Body of pancreas (tissue), 4 donors: ENCODE data around the gene C17orf67. TPM values are rescaled to one million over a fixed set of nuclear protein-coding genes. Genes with fewer than 3 reads are reported as not detected.
"Not testable (repeated sequence)": the region's sequence is repeated elsewhere in the genome, so short reads cannot be mapped to it uniquely, and the experiment has no call there.

Source experiments
- ATAC-seq: fragments of 150-250 bp; one replicate; pipeline ENCODE4 v1.9.1; 2016
- DNase-seq, 4 donors: peaks; one replicate each; pipeline ENCODE4 v3.0.0-alpha.2; 2019
- H3K27ac ChIP-seq, 4 donors: fragments of 200-600 bp; sonication (generic); 1 replicate in 3 of 4; 2 replicates in 1 of 4; pipeline versions ENCODE4 v1.5.1 to v1.6.1; 2016 to 2019; ENCODE audit warnings: mild to moderate bottlenecking in 1 of 4, mixed read lengths in 1 of 4, moderate library complexity in 1 of 4
- H3K27me3 ChIP-seq, 2 donors: fragments of 200-600 bp; sonication (generic); one replicate each; pipeline ENCODE4 v1.6.0; 2016; ENCODE audit warnings: mild to moderate bottlenecking in 1 of 2
- H3K36me3 ChIP-seq, 2 donors: fragments of 200-600 bp; sonication (generic); replicated peaks in 1 of 2; 2 replicates each; pipeline ENCODE4 v1.5.1; 2016; ENCODE audit warnings: low read depth in 2 of 2; ENCODE audit not compliant: insufficient read depth in 1 of 2
- H3K4me1 ChIP-seq: fragments of 200-600 bp; sonication (generic); one replicate; pipeline ENCODE4 v1.6.0; 2016
- H3K4me3 ChIP-seq, 2 donors: fragments of 200-600 bp; sonication (generic); 1 replicate in 1 of 2; 2 replicates in 1 of 2; pipeline ENCODE4 v1.5.1; 2016 to 2019
- H3K9me3 ChIP-seq, 3 donors: fragments of 200-600 bp; sonication (generic); 1 replicate in 2 of 3; 2 replicates in 1 of 3; pipeline ENCODE4 v1.5.1; 2016
- CTCF ChIP-seq, 7 experiments: fragments of 450-650 bp in 4 of 7; fragments of 200-600 bp in 3 of 7; sonication (generic) in 3 of 7; IDR thresholded peaks; one replicate each; pipeline ENCODE4 v1.5.1; 2016 to 2019; ENCODE audit warnings: antibody characterized with exemption in 7 of 7
- POLR2A ChIP-seq, 3 donors: fragments of 450-650 bp; IDR thresholded peaks; one replicate each; pipeline ENCODE4 v1.6.1; 2016; ENCODE audit warnings: antibody characterized with exemption in 3 of 3, mild to moderate bottlenecking in 2 of 3
- WGBS, 2 donors: methylation state at CpG; one replicate each; pipeline ENCODE4 v1.1.5; 2017; 5-methylcytosine and 5-hydroxymethylcytosine counted together
- intact Hi-C: fragments of 100-400 bp; cut with DNase I; formaldehyde crosslinking; loops from one replicate; pipeline ENCODE4 v1.15.1; 2023
- total RNA-seq, 2 donors: library from RNA; depleted of rRNA; stranded (reverse); fragments of >200 nt; gene quantifications; one replicate each; pipeline ENCODE4 v1.1.0, GENCODE V29; 2016

C17orf67 gene
- total RNA-seq, 2 donors from 2014 or later: 0.78 to 2.3 TPM

GRCh38 chr17:56765449-56765848, 68.3 kb downstream of the C17orf67 start:
- DNase-seq: no peak
- intact Hi-C loops: no loop called here
- Histone ChIP-seq H3K4me3 (no peak overlapping the region), H3K36me3 (no peaks in the 10 kb centered on the region), H3K9me3 (no peaks in the 10 kb centered on the region), H3K27ac (no peak overlapping the region), H3K4me1 (no peaks in the 10 kb centered on the region), H3K27me3 (no peaks in the 10 kb centered on the region)
- TF ChIP-seq POLR2A (IDR thresholded peaks at IDR 0.05): no peak
- TF ChIP-seq CTCF (IDR thresholded peaks at IDR 0.05): no peak
- whole genome bisulfite sequencing, 2 donors: 81 to 82% methylated on average over 4 of the region's 4 CpGs
- no peak for ATAC-seq

- intact Hi-C loops: no loop called here
- Histone ChIP-seq H3K4me3 (no peak overlapping the region), H3K9me3 (no peaks in the 10 kb centered on the region), H3K4me1 (no peaks in the 10 kb centered on the region), H3K27me3 (no peaks in the 10 kb centered on the region), H3K36me3 (no peaks in the 10 kb centered on the region), H3K27ac (no peak overlapping the region)
- no peak for ATAC-seq
- TF ChIP-seq POLR2A (IDR thresholded peaks at IDR 0.05) (no peak), CTCF (IDR thresholded peaks at IDR 0.05) (no peak)
- 55 to 87% methylated on average over 1 of the region's 1 CpG for WGBS, 2 donors
- DNase-seq: no peak
Measured at GRCh38 chr17:56762988-56763387, 70.7 kb downstream of the C17orf67 start.

- Histone ChIP-seq H3K4me3 (no peak overlapping the region), H3K9me3 (no peaks in the 10 kb centered on the region), H3K4me1 (no peaks in the 10 kb centered on the region), H3K36me3 (no peaks in the 10 kb centered on the region), H3K27ac (no peak overlapping the region), H3K27me3 (no peaks in the 10 kb centered on the region)
- 78 to 88% methylated on average over 5 of the region's 5 CpGs for WGBS, 2 donors
- intact Hi-C loops: no loop called here
- TF ChIP-seq CTCF (IDR thresholded peaks at IDR 0.05): no peak
- no peak for TF ChIP-seq POLR2A (IDR thresholded peaks at IDR 0.05)
- ATAC-seq (no peak), DNase-seq (no peak)
Measured at GRCh38 chr17:56762144-56762543, 71.6 kb downstream of the C17orf67 start.

GRCh38 chr17:56761387-56761786, 72.3 kb downstream of the C17orf67 start:
- ATAC-seq: no peak
- Histone ChIP-seq H3K27me3 (no peaks in the 10 kb centered on the region), H3K27ac (no peak overlapping the region), H3K4me3 (no peak overlapping the region), H3K36me3 (no peaks in the 10 kb centered on the region), H3K4me1 (no peaks in the 10 kb centered on the region), H3K9me3 (no peaks in the 10 kb centered on the region)
- TF ChIP-seq CTCF (IDR thresholded peaks at IDR 0.05) (no peak), POLR2A (IDR thresholded peaks at IDR 0.05) (no peak)
- intact Hi-C loops: no loop called here
- DNase-seq: no peak
- WGBS, 2 donors: 73 to 88% methylated on average over 2 of the region's 2 CpGs

- H3K27ac ChIP-seq, H3K4me1 ChIP-seq, H3K4me3 ChIP-seq, ATAC-seq, DNase-seq, H3K36me3 ChIP-seq, H3K9me3 ChIP-seq, H3K27me3 ChIP-seq, intact Hi-C loops: not testable (repeated sequence)
- 81 to 84% methylated on average over 7 of the region's 7 CpGs for WGBS, 2 donors
Measured at GRCh38 chr17:56757611-56758010, 76.1 kb downstream of the C17orf67 start.
